Neuronal stem cell (in vitro differentiated cells): ENCODE data around the gene TLE7.

Source experiments
- DNase-seq: peaks from one replicate; pipeline ENCODE4 v3.0.0-alpha.2; 2013; ENCODE audit warnings: low spot score
- H2AFZ ChIP-seq: one replicate; pipeline ENCODE4 v1.6.1; 2013; ENCODE audit warnings: mild to moderate bottlenecking, low read length, inconsistent platforms
- H2AK5ac ChIP-seq: 2 replicates; pipeline ENCODE4 v1.6.1; 2013; ENCODE audit warnings: low read depth, mild to moderate bottlenecking, inconsistent platforms, low read length, moderate library complexity, mixed read lengths
- H2BK120ac ChIP-seq: 2 replicates; pipeline ENCODE4 v1.6.1; 2013; ENCODE audit warnings: low read depth, mild to moderate bottlenecking, inconsistent platforms, low read length, moderate library complexity, mixed read lengths
- H2BK12ac ChIP-seq: one replicate; pipeline ENCODE4 v1.6.1; 2013; ENCODE audit warnings: low read length, inconsistent platforms
- H2BK15ac ChIP-seq: 2 replicates; pipeline ENCODE4 v1.6.1; 2013; ENCODE audit warnings: mild to moderate bottlenecking, low read length, inconsistent platforms, mixed read lengths
- H2BK5ac ChIP-seq: one replicate; pipeline ENCODE4 v1.6.1; 2013; ENCODE audit warnings: inconsistent platforms, mild to moderate bottlenecking, low read length, moderate library complexity
- H3K14ac ChIP-seq: one replicate; pipeline ENCODE4 v1.6.1; 2013; ENCODE audit warnings: low read length, inconsistent platforms
- H3K18ac ChIP-seq: 2 replicates; pipeline ENCODE4 v1.6.1; 2013; ENCODE audit warnings: low read length, inconsistent platforms
- H3K23ac ChIP-seq: 2 replicates; pipeline ENCODE4 v1.6.1; 2013; ENCODE audit warnings: low read depth, mild to moderate bottlenecking, mixed read lengths, low read length, inconsistent platforms; ENCODE audit not compliant: poor library complexity
- H3K27ac ChIP-seq: replicated peaks from 3 replicates; pipeline ENCODE4 v1.5.1; 2013; ENCODE audit warnings: low read length, inconsistent platforms
- H3K27me3 ChIP-seq, 3 experiments: 2 replicates each; pipeline ENCODE4 v1.6.1; 2013; ENCODE audit warnings: low read length in 3 of 3, mild to moderate bottlenecking in 2 of 3, inconsistent platforms in 1 of 3, low read depth in 1 of 3, mixed read lengths in 1 of 3, moderate library complexity in 1 of 3; ENCODE audit not compliant: control insufficient read depth in 3 of 3, insufficient read depth in 3 of 3
- H3K36me3 ChIP-seq, 2 donors: replicated peaks in 1 of 2; 2 replicates each; pipeline ENCODE4 v1.6.1; 2013; ENCODE audit warnings: low read length in 2 of 2; ENCODE audit not compliant: control insufficient read depth in 2 of 2, insufficient read depth in 2 of 2
- H3K4ac ChIP-seq: 2 replicates; pipeline ENCODE4 v1.6.1; 2013; ENCODE audit warnings: inconsistent platforms, mild to moderate bottlenecking, low read length, moderate library complexity
- H3K4me1 ChIP-seq, 2 donors: 1 replicate in 1 of 2; 2 replicates in 1 of 2; pipeline ENCODE4 v1.6.1; 2013; ENCODE audit warnings: low read length in 2 of 2, low read depth in 1 of 2; ENCODE audit not compliant: control insufficient read depth in 2 of 2, insufficient read depth in 1 of 2
- H3K4me2 ChIP-seq: one replicate; pipeline ENCODE4 v1.6.1; 2013; ENCODE audit warnings: mild to moderate bottlenecking, low read length, inconsistent platforms; ENCODE audit not compliant: insufficient read depth, poor library complexity, severe bottlenecking
- H3K4me3 ChIP-seq, 2 donors: 2 replicates each; pipeline ENCODE4 v1.5.1; 2013; ENCODE audit warnings: low read length in 2 of 2, mild to moderate bottlenecking in 2 of 2, inconsistent platforms in 1 of 2, moderate library complexity in 1 of 2
- H3K79me1 ChIP-seq: one replicate; pipeline ENCODE4 v1.6.1; 2013; ENCODE audit warnings: low read depth, mild to moderate bottlenecking, inconsistent platforms, low read length, moderate library complexity
- H3K9ac ChIP-seq: one replicate; pipeline ENCODE4 v1.6.1; 2013; ENCODE audit warnings: mild to moderate bottlenecking, low read depth, low read length, inconsistent platforms; ENCODE audit not compliant: poor library complexity
- H3K9me3 ChIP-seq, 2 donors: replicated peaks in 1 of 2; 2 replicates each; pipeline versions ENCODE3 to v1.6.1; 2013; ENCODE audit warnings: low read length in 2 of 2, mild to moderate bottlenecking in 2 of 2, inconsistent platforms in 1 of 2, low read depth in 1 of 2, mixed read lengths in 1 of 2, moderate library complexity in 1 of 2; ENCODE audit not compliant: control insufficient read depth in 2 of 2, insufficient read depth in 1 of 2
- H4K8ac ChIP-seq: one replicate; pipeline ENCODE4 v1.6.1; 2013; ENCODE audit warnings: low read depth, mild to moderate bottlenecking, inconsistent platforms, low read length, moderate library complexity
- H4K91ac ChIP-seq: one replicate; pipeline ENCODE4 v1.6.1; 2013; ENCODE audit warnings: low read length, low read depth, mild to moderate bottlenecking, inconsistent platforms; ENCODE audit not compliant: poor library complexity
- WGBS, 2 donors: extraction: QIAGEN DNeasy Blood & Tissue Kit; methylation state at CpG; one replicate each; pipeline ENCODE4 v1.1.7; 2013; ENCODE audit warnings: missing lambda C conversion rate in 2 of 2, mixed read lengths in 1 of 2; ENCODE audit not compliant: insufficient read length in 2 of 2, insufficient replicate concordance in 1 of 2; ENCODE audit errors: extremely low coverage in 2 of 2; 5-methylcytosine and 5-hydroxymethylcytosine counted together

Gene TLE7

GRCh38 chr16:71423016-71423415, 18.8 kb downstream of the TLE7 start:
- Histone ChIP-seq H3K4me3 (no peak overlapping the region), H3K4me2 (no peak overlapping the region), H2AK5ac (no peak overlapping the region), H2BK120ac (no peak overlapping the region), H3K18ac (no peak overlapping the region), H4K8ac (no peak overlapping the region), H3K14ac (no peak overlapping the region), H3K9me3 (no peaks in the 10 kb centered on the region), H3K4me1 (peaks cover 0 to 7% of the 10 kb centered on the region in 2 donors), H2AFZ (no peak overlapping the region), H2BK5ac (no peak overlapping the region), H3K27me3 (peaks cover 0 to 29% (median 5%) of the 10 kb centered on the region in 3 experiments), H4K91ac (no peak overlapping the region), H3K4ac (no peak overlapping the region), H2BK15ac (no peak overlapping the region), H3K23ac (no peak overlapping the region), H3K36me3 (no peaks in the 10 kb centered on the region), H3K9ac (no peak overlapping the region), H3K27ac (no peak overlapping the region), H3K79me1 (no peaks in the 10 kb centered on the region), H2BK12ac (no peak overlapping the region)
- WGBS, 2 donors, result no CpG with 5 or more reads among the region's 2 CpGs
- no peak for DNase-seq

- Histone ChIP-seq H3K4me1 (peaks cover 0 to 4% of the 10 kb centered on the region in 2 donors), H3K9ac (no peak overlapping the region), H3K79me1 (no peaks in the 10 kb centered on the region), H4K91ac (no peak overlapping the region), H3K4me3 (no peak overlapping the region), H3K4me2 (no peak overlapping the region), H2BK15ac (no peak overlapping the region), H3K27me3 (peaks cover 0 to 29% (median 5%) of the 10 kb centered on the region in 3 experiments), H2BK120ac (no peak overlapping the region), H2AK5ac (no peak overlapping the region), H3K36me3 (no peaks in the 10 kb centered on the region), H2BK12ac (no peak overlapping the region), H3K4ac (no peak overlapping the region), H2BK5ac (no peak overlapping the region), H2AFZ (no peak overlapping the region), H3K18ac (no peak overlapping the region), H3K23ac (no peak overlapping the region), H3K27ac (no peak overlapping the region), H3K9me3 (no peaks in the 10 kb centered on the region), H4K8ac (no peak overlapping the region), H3K14ac (no peak overlapping the region)
- WGBS, 2 donors, result no CpG with 5 or more reads among the region's 4 CpGs
- DNase-seq, result no peak
Observed at GRCh38 chr16:71421911-71422310, 19.9 kb downstream of the TLE7 start.

GRCh38 chr16:71414038-71414437, 27.8 kb downstream of the TLE7 start:
- no peak for DNase-seq
- no peaks in the 10 kb centered on the region for H3K79me1 ChIP-seq
- H3K14ac ChIP-seq, result no peak overlapping the region
- no peak overlapping the region for H3K27ac ChIP-seq
- no peak overlapping the region for H3K23ac ChIP-seq
- no peaks in the 10 kb centered on the region for H3K9me3 ChIP-seq
- WGBS, 2 donors, result no CpG with 5 or more reads among the region's 5 CpGs
- H3K4me1 ChIP-seq, result peaks cover 0 to 3% of the 10 kb centered on the region in 2 donors
- peak overlapping the region; percentile 40 for H2AK5ac ChIP-seq
- no peak overlapping the region for H2AFZ ChIP-seq
- peaks cover 0 to 13% (median 0%) of the 10 kb centered on the region in 3 experiments for H3K27me3 ChIP-seq
- H2BK15ac ChIP-seq, result no peak overlapping the region
- H3K4ac ChIP-seq, result no peak overlapping the region
- H3K36me3 ChIP-seq, result no peaks in the 10 kb centered on the region
- no peak overlapping the region for H3K4me2 ChIP-seq
- no peak overlapping the region for H4K91ac ChIP-seq
- H3K9ac ChIP-seq, result no peak overlapping the region
- H2BK120ac ChIP-seq, result no peak overlapping the region
- H3K18ac ChIP-seq, result no peak overlapping the region
- no peak overlapping the region for H4K8ac ChIP-seq
- H2BK5ac ChIP-seq, result no peak overlapping the region
- no peak overlapping the region for H2BK12ac ChIP-seq
- no peak overlapping the region for H3K4me3 ChIP-seq

- whole genome bisulfite sequencing, 2 donors, result no CpG with 5 or more reads among the region's 4 CpGs
- H4K91ac ChIP-seq, result no peak overlapping the region
- H3K4ac ChIP-seq, result peak overlapping the region; percentile 32
- H3K4me3 ChIP-seq, result no peak overlapping the region
- H2AFZ ChIP-seq, result peak overlapping the region; percentile 81
- H3K18ac ChIP-seq, result peak overlapping the region; percentile 39
- H3K4me2 ChIP-seq, result no peak overlapping the region
- H2BK5ac ChIP-seq, result no peak overlapping the region
- H4K8ac ChIP-seq, result no peak overlapping the region
- no peak overlapping the region for H3K14ac ChIP-seq
- H3K9me3 ChIP-seq, result no peaks in the 10 kb centered on the region
- no peaks in the 10 kb centered on the region for H3K36me3 ChIP-seq
- H3K27me3 ChIP-seq, result peaks cover 0 to 20% (median 0%) of the 10 kb centered on the region in 3 experiments
- no peak overlapping the region for H2BK120ac ChIP-seq
- H3K4me1 ChIP-seq, result peaks cover 0 to 3% of the 10 kb centered on the region in 2 donors
- H2AK5ac ChIP-seq, result no peak overlapping the region
- H2BK12ac ChIP-seq, result no peak overlapping the region
- H3K9ac ChIP-seq, result peak overlapping the region; percentile 18
- no peak overlapping the region for H3K27ac ChIP-seq
- no peak overlapping the region for H2BK15ac ChIP-seq
- DNase-seq, result no peak
- no peaks in the 10 kb centered on the region for H3K79me1 ChIP-seq
- no peak overlapping the region for H3K23ac ChIP-seq
Observed at GRCh38 chr16:71413341-71413740, 28.5 kb downstream of the TLE7 start.
